H1 (cell line): ENCODE results near the gene MICALL2. TPM values are rescaled to one million over a fixed set of nuclear protein-coding genes. Genes with fewer than 3 reads are reported as not detected.

Experiments
- CTBP2 ChIP-seq: IDR thresholded peaks from 2 replicates; pipeline ENCODE4 v1.7.0; 2011; ENCODE audit warnings: borderline replicate concordance, mild to moderate bottlenecking, moderate library complexity, mixed read lengths, low read length; ENCODE audit not compliant: insufficient read depth, insufficient read length
- NRF1 ChIP-seq: IDR thresholded peaks from 2 replicates; pipeline ENCODE4 v1.6.1; 2011; ENCODE audit warnings: mild to moderate bottlenecking, low read depth, low read length, improper control_type of control experiment
- ZNF274 ChIP-seq: IDR thresholded peaks from 2 replicates; pipeline ENCODE4 v1.7.0; 2012; ENCODE audit warnings: low read length, borderline replicate concordance; ENCODE audit errors: extremely low read depth
- polyA plus RNA-seq, 7 experiments: library from polyadenylated mRNA; depleted of rRNA in 3 of 7; stranded (reverse) in 5 of 7; unstranded in 2 of 7; fragments of >200 nt in 5 of 7; fragments of 200-250 nt in 2 of 7; gene quantifications; 1 replicate in 5 of 7; 2 replicates in 1 of 7; 4 replicates in 1 of 7; pipeline versions ENCODE4 v1.2.1 to v1.2.3, GENCODE V29; 2011 to 2013; ENCODE audit warnings: missing spikeins in 2 of 7, mixed read lengths in 2 of 7
- total RNA-seq: library from RNA; stranded (reverse); fragmentation: NEBNext Ultra II Directional; extraction: Animal tissue kit (Norgen Biotek cat#: 25700); gene quantifications from 2 replicates; pipeline ENCODE4 v1.2.1, GENCODE V29; 2021

The MICALL2 gene
- total and polyA plus RNA-seq, 2 of the 8 experiments (the other 6 are each of a cell fraction or from before 2014, with no cell fraction given): 5.3 to 8.5 TPM

DNA sequence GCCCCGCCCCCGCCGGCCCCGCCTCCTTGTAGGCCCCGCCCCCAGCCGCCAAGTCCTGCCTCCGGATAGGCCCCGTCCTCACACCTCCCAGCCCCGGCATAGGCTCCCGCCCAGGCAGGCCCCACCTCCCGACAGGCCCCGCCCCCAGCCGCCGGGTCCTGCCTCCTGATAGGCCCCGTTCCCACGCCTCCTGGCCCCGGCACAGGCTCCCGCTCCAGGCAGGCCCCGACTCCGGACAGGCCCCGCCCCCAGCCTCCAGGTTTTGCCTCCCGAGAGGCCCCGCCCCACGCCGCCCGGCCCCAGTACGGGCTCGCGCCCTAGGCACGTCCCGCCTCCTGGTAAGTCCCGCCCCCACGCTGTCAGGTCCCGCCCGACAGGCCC lies 232 bp upstream of the MICALL2 start (continued):
- TF ChIP-seq CTBP2 (no peak), NRF1 (no peak), ZNF274 (no peak)
